Measurements from ENCODE around the gene PSMA8.
"Not testable (repeated sequence)": the region's sequence is repeated elsewhere in the genome, so short reads cannot be mapped to it uniquely, and the experiment has no call there.

PSMA8 gene

GRCh38 chr18:26091047-26091630 is 42.5 kb upstream of the PSMA8 start:
- no peak for TF ChIP-seq CTCF (conservative IDR thresholded peaks at IDR 0.05; ENCODE audit: low read depth, low read length)
- H3K4me3 ChIP-seq (ENCODE audit: low read depth, low read length) = peak overlapping the region; percentile 89
- no peak for DNase-seq (ENCODE audit: low read depth)

GRCh38 chr18:26096852-26097251 is 36.8 kb upstream of the PSMA8 start:
- TF ChIP-seq CTCF (conservative IDR thresholded peaks at IDR 0.05; ENCODE audit: low read depth, low read length) = no peak
- H3K4me3 ChIP-seq (ENCODE audit: low read depth, low read length) = no peak overlapping the region
- no peak for DNase-seq (ENCODE audit: low read depth)

GRCh38 chr18:26097563-26097962 is 36.1 kb upstream of the PSMA8 start:
- no peak overlapping the region for H3K4me3 ChIP-seq (ENCODE audit: low read depth, low read length)
- DNase-seq (ENCODE audit: low read depth) = no peak

GRCh38 chr18:26103579-26103978 is 30.1 kb upstream of the PSMA8 start:
- DNase-seq (ENCODE audit: low read depth) = peak; percentile 6

More at GRCh38 chr18:26097563-26097962, 36.1 kb upstream of the PSMA8 start:
- TF ChIP-seq CTCF (conservative IDR thresholded peaks at IDR 0.05; ENCODE audit: low read depth, low read length) = no peak

GRCh38 chr18:26104035-26104434 is 29.6 kb upstream of the PSMA8 start:
- no peak overlapping the region for H3K4me3 ChIP-seq (ENCODE audit: low read depth, low read length)
- no peak for TF ChIP-seq CTCF (conservative IDR thresholded peaks at IDR 0.05; ENCODE audit: low read depth, low read length)
- DNase-seq (ENCODE audit: low read depth) = no peak

More at GRCh38 chr18:26103579-26103978, 30.1 kb upstream of the PSMA8 start:
- peak; percentile 25 for TF ChIP-seq CTCF (conservative IDR thresholded peaks at IDR 0.05; ENCODE audit: low read depth, low read length)
- H3K4me3 ChIP-seq (ENCODE audit: low read depth, low read length) = no peak overlapping the region

- DNase-seq (ENCODE audit: low read depth) = peak; percentile 2
- no peak for TF ChIP-seq CTCF (conservative IDR thresholded peaks at IDR 0.05; ENCODE audit: low read depth, low read length)
- no peak overlapping the region for H3K4me3 ChIP-seq (ENCODE audit: low read depth, low read length)
Observed at GRCh38 chr18:26119246-26119645, 14.4 kb upstream of the PSMA8 start.

- H3K4me3 ChIP-seq (ENCODE audit: low read depth, low read length) = no peak overlapping the region
- peak; percentile 28 for DNase-seq (ENCODE audit: low read depth)
- no peak for TF ChIP-seq CTCF (conservative IDR thresholded peaks at IDR 0.05; ENCODE audit: low read depth, low read length)
Observed at GRCh38 chr18:26121476-26121875, 12.2 kb upstream of the PSMA8 start.

- not testable (repeated sequence) for H3K4me3 ChIP-seq (ENCODE audit: low read depth, low read length); DNase-seq (ENCODE audit: low read depth)
Observed at GRCh38 chr18:26121994-26122393, 11.7 kb upstream of the PSMA8 start.

All from choroid plexus epithelial cell (primary cell).